ENCODE measurements around the gene SCGB1A1.

DNA sequence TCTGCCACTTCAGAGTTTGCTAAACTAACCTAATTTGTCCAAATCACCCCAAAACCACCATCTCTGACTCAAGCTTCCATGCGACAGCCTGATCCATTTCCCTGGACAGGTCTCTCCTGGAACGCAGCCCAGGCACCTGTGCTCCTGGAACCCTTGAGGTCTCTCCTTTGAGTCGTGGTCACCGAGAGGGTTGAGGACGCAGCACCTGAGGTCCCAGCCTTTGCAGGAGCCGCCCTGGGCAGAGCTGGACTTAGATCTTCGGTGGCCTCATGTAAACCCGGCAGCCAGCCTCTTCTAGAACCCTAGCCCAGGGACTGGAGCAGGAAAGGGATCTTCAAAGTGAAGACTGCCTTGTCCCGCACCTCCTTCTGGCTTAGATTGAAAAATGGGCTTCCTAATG, 44.0 kb upstream of the SCGB1A1 start:
- TF ChIP-seq POLR2AphosphoS5 (IDR thresholded peaks at IDR 0.05; ENCODE audit: low read depth, low read length) (no peak), POLR2A (IDR thresholded peaks at IDR 0.05; ENCODE audit: low read depth, low read length) (no peak), PAX5 (IDR thresholded peaks at IDR 0.05; ENCODE audit: insufficient read depth, low read length, severe bottlenecking) (no peak), TAF1 (IDR thresholded peaks at IDR 0.05; ENCODE audit: low read depth, low read length) (no peak), SPI1 (IDR thresholded peaks at IDR 0.05; ENCODE audit: low read depth, low read length) (no peak), POU2F2 (IDR thresholded peaks at IDR 0.05; ENCODE audit: low read depth, low read length) (no peak)

Measured in GM12891 (cell line).